GM23248 (cell line): ENCODE results near the gene SIX2.

Source experiments
- EZH2 ChIP-seq: fragments of 200-600 bp; sonication (generic); IDR thresholded peaks from 2 replicates; pipeline ENCODE4 v1.6.1; 2018; ENCODE audit warnings: antibody characterized with exemption, mild to moderate bottlenecking; ENCODE audit not compliant: insufficient read depth, poor library complexity, severe bottlenecking
- EZH2phosphoT487 ChIP-seq: fragments of 200-600 bp; sonication (generic); IDR thresholded peaks from 2 replicates; pipeline ENCODE4 v1.6.1; 2018; ENCODE audit warnings: antibody characterized with exemption, moderate library complexity, mild to moderate bottlenecking, low read depth; ENCODE audit not compliant: insufficient read depth

- no peak for TF ChIP-seq EZH2
- TF ChIP-seq EZH2phosphoT487 = 0 out of 2 replicates have a peak, but pooled peaks have one; percentile 55
These were observed 37.5 kb upstream of the SIX2 start for GRCh38 chr2:45046786-45047185.
